ENCODE results near the gene SKAP1. TPM values are rescaled to one million over a fixed set of nuclear protein-coding genes. Genes with fewer than 3 reads are reported as not detected.

The SKAP1 gene
- total RNA-seq, 1 donor from 2014 or later = 0.69 TPM

GRCh38 chr17:48151220-48151619 is 278.8 kb downstream of the SKAP1 start:
- Mint-ChIP-seq H3K27ac (no peak overlapping the region), H3K27me3 (peaks cover 41% of the 10 kb centered on the region), H3K4me3 (ENCODE audit: low read depth) (no peak overlapping the region), H3K4me1 (ENCODE audit: low read depth) (peaks cover 17% of the 10 kb centered on the region), H3K36me3 (ENCODE audit: insufficient read depth) (no peaks in the 10 kb centered on the region), H3K9me3 (ENCODE audit: low read depth) (no peaks in the 10 kb centered on the region)
- DNase-seq (ENCODE audit: low spot score, unreplicated experiment) = no peak
- no peak for TF ChIP-seq CTCF (IDR thresholded peaks at IDR 0.05; ENCODE audit: unreplicated experiment)

- no peaks in the 10 kb centered on the region for H3K36me3 Mint-ChIP-seq (ENCODE audit: insufficient read depth)
- no peaks in the 10 kb centered on the region for H3K9me3 Mint-ChIP-seq (ENCODE audit: low read depth)
- no peak overlapping the region for H3K4me3 Mint-ChIP-seq (ENCODE audit: low read depth)
- H3K27me3 Mint-ChIP-seq = peaks cover 39% of the 10 kb centered on the region
- no peak for DNase-seq (ENCODE audit: low spot score, unreplicated experiment)
- H3K27ac Mint-ChIP-seq = no peak overlapping the region
- no peak for TF ChIP-seq CTCF (IDR thresholded peaks at IDR 0.05; ENCODE audit: unreplicated experiment)
- H3K4me1 Mint-ChIP-seq (ENCODE audit: low read depth) = peaks cover 15% of the 10 kb centered on the region
Observed at GRCh38 chr17:48150597-48151001, 279.4 kb downstream of the SKAP1 start.

GRCh38 chr17:48149787-48150463 is 280.1 kb downstream of the SKAP1 start:
- no peak for TF ChIP-seq CTCF (IDR thresholded peaks at IDR 0.05; ENCODE audit: unreplicated experiment)
- H3K9me3 Mint-ChIP-seq (ENCODE audit: low read depth) = no peaks in the 10 kb centered on the region
- no peaks in the 10 kb centered on the region for H3K36me3 Mint-ChIP-seq (ENCODE audit: insufficient read depth)
- H3K4me1 Mint-ChIP-seq (ENCODE audit: low read depth) = peaks cover 15% of the 10 kb centered on the region
- no peak overlapping the region for H3K27ac Mint-ChIP-seq
- peaks cover 43% of the 10 kb centered on the region for H3K27me3 Mint-ChIP-seq
- DNase-seq (ENCODE audit: low spot score, unreplicated experiment) = no peak
- no peak overlapping the region for H3K4me3 Mint-ChIP-seq (ENCODE audit: low read depth)

GRCh38 chr17:48148854-48149786 is 280.9 kb downstream of the SKAP1 start:
- Mint-ChIP-seq H3K4me3 (ENCODE audit: low read depth) (no peak overlapping the region), H3K9me3 (ENCODE audit: low read depth) (no peaks in the 10 kb centered on the region), H3K27ac (no peak overlapping the region), H3K27me3 (peaks cover 50% of the 10 kb centered on the region), H3K4me1 (ENCODE audit: low read depth) (peaks cover 12% of the 10 kb centered on the region), H3K36me3 (ENCODE audit: insufficient read depth) (no peaks in the 10 kb centered on the region)
- no peak for DNase-seq (ENCODE audit: low spot score, unreplicated experiment)
- no peak for TF ChIP-seq CTCF (IDR thresholded peaks at IDR 0.05; ENCODE audit: unreplicated experiment)

- H3K27ac Mint-ChIP-seq = no peak overlapping the region
- TF ChIP-seq CTCF (IDR thresholded peaks at IDR 0.05; ENCODE audit: unreplicated experiment) = no peak
- peaks cover 58% of the 10 kb centered on the region for H3K27me3 Mint-ChIP-seq
- no peaks in the 10 kb centered on the region for H3K36me3 Mint-ChIP-seq (ENCODE audit: insufficient read depth)
- no peaks in the 10 kb centered on the region for H3K9me3 Mint-ChIP-seq (ENCODE audit: low read depth)
- peaks cover 8% of the 10 kb centered on the region for H3K4me1 Mint-ChIP-seq (ENCODE audit: low read depth)
- no peak overlapping the region for H3K4me3 Mint-ChIP-seq (ENCODE audit: low read depth)
- DNase-seq (ENCODE audit: low spot score, unreplicated experiment) = no peak
Observed at GRCh38 chr17:48148029-48148770, 281.8 kb downstream of the SKAP1 start.

All from progenitor cell of endocrine pancreas (in vitro differentiated cells).